ENCODE measurements around the gene ARHGAP10.

DNA sequence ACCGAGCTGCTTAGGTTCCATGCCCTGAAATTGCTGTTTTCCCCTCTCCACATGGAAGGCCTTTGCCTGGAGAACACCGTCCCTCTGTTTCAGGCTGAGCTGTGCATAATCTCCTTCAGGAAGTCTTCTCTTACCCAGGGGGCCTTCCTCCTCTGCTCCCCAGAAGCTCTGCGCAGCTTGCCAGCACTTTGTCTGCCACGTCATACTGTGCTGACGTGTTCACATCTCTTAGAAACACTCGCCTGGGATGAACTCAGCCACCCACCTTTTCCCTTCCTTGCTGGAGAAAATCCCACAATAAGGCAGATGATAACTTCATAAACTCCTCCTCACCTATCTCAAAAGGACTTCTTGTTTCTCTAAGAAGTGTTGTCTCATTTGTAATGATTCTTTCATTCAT is 110.7 kb downstream of the ARHGAP10 start:
- no peak for TF ChIP-seq POLR2A (IDR thresholded peaks at IDR 0.05)
- TF ChIP-seq, protein P1, sequence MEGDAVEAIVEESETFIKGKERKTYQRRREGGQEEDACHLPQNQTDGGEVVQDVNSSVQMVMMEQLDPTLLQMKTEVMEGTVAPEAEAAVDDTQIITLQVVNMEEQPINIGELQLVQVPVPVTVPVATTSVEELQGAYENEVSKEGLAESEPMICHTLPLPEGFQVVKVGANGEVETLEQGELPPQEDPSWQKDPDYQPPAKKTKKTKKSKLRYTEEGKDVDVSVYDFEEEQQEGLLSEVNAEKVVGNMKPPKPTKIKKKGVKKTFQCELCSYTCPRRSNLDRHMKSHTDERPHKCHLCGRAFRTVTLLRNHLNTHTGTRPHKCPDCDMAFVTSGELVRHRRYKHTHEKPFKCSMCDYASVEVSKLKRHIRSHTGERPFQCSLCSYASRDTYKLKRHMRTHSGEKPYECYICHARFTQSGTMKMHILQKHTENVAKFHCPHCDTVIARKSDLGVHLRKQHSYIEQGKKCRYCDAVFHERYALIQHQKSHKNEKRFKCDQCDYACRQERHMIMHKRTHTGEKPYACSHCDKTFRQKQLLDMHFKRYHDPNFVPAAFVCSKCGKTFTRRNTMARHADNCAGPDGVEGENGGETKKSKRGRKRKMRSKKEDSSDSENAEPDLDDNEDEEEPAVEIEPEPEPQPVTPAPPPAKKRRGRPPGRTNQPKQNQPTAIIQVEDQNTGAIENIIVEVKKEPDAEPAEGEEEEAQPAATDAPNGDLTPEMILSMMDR (IDR thresholded peaks at IDR 0.05) = no peak

Data from esophagus squamous epithelium (tissue), 4 donors.